GM23338 (cell line): ENCODE measurements around the gene LIG4. TPM values are rescaled to one million over a fixed set of nuclear protein-coding genes. Genes with fewer than 3 reads are reported as not detected.

ENCODE experiments used
- JUNB ChIP-seq: IDR thresholded peaks from one replicate; pipeline ENCODE4 v1.6.1; 2016; ENCODE audit warnings: antibody characterized with exemption; ENCODE audit not compliant: unreplicated experiment
- STAT1 ChIP-seq: IDR thresholded peaks from one replicate; pipeline ENCODE4 v1.6.1; 2016; ENCODE audit warnings: antibody characterized with exemption; ENCODE audit not compliant: unreplicated experiment
- ZNF331 ChIP-seq: fragments of 250-450 bp; sonication (Bioruptor Pico); IDR thresholded peaks from 2 replicates; pipeline ENCODE4 v1.5.0; 2020; ENCODE audit warnings: low read depth, mild to moderate bottlenecking, moderate library complexity
- polyA plus RNA-seq: library from polyadenylated mRNA; unstranded; fragments of >200 nt; fragmentation: Nextera tagmentation; extraction: Ambion mirVana; gene quantifications from 2 replicates; pipeline ENCODE4 v1.2.1, GENCODE V29; 2016
- total RNA-seq: library from RNA; depleted of rRNA; stranded (reverse); fragments of >200 nt; shearing (Covaris generic); gene quantifications from 2 replicates; pipeline ENCODE4 v1.2.3, GENCODE V29; 2014
- TF ChIP-seq, protein P1 (sequence below): fragments of 250-450 bp; sonication (Bioruptor Pico); IDR thresholded peaks from 2 replicates; pipeline ENCODE4 v1.5.0; 2020; ENCODE audit warnings: mild to moderate bottlenecking, moderate library complexity
- TF ChIP-seq, protein P2 (sequence below): IDR thresholded peaks from 2 replicates; pipeline ENCODE4 v1.6.1; 2016; ENCODE audit warnings: antibody characterized with exemption
- TF ChIP-seq, protein P3 (sequence below): IDR thresholded peaks from one replicate; pipeline ENCODE4 v1.6.1; 2018; ENCODE audit warnings: antibody characterized with exemption; ENCODE audit not compliant: unreplicated experiment

Gene LIG4
- total and polyA plus RNA-seq, 2 experiments from 2014 or later = 2.6 to 4.9 TPM

DNA sequence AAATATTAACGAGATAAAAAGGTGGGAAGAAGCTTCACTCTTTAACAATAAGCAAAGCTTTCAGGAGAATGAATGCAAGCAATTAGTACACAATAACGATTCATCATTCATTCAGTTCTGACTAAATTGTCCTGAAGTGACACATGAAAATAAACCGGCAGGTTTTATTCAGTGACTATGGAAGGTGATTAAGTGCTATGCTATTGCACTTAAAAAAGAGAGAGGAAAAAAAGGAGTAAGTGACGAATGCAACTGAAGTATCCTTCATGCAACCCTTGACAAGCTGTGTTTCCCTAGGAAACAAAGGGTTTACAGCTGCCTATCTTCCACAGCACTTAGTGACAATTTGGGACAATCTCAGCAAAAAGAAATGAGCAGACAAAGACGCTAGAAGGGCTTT is 1.4 kb downstream of the LIG4 start (continued):
- TF ChIP-seq, protein P1, sequence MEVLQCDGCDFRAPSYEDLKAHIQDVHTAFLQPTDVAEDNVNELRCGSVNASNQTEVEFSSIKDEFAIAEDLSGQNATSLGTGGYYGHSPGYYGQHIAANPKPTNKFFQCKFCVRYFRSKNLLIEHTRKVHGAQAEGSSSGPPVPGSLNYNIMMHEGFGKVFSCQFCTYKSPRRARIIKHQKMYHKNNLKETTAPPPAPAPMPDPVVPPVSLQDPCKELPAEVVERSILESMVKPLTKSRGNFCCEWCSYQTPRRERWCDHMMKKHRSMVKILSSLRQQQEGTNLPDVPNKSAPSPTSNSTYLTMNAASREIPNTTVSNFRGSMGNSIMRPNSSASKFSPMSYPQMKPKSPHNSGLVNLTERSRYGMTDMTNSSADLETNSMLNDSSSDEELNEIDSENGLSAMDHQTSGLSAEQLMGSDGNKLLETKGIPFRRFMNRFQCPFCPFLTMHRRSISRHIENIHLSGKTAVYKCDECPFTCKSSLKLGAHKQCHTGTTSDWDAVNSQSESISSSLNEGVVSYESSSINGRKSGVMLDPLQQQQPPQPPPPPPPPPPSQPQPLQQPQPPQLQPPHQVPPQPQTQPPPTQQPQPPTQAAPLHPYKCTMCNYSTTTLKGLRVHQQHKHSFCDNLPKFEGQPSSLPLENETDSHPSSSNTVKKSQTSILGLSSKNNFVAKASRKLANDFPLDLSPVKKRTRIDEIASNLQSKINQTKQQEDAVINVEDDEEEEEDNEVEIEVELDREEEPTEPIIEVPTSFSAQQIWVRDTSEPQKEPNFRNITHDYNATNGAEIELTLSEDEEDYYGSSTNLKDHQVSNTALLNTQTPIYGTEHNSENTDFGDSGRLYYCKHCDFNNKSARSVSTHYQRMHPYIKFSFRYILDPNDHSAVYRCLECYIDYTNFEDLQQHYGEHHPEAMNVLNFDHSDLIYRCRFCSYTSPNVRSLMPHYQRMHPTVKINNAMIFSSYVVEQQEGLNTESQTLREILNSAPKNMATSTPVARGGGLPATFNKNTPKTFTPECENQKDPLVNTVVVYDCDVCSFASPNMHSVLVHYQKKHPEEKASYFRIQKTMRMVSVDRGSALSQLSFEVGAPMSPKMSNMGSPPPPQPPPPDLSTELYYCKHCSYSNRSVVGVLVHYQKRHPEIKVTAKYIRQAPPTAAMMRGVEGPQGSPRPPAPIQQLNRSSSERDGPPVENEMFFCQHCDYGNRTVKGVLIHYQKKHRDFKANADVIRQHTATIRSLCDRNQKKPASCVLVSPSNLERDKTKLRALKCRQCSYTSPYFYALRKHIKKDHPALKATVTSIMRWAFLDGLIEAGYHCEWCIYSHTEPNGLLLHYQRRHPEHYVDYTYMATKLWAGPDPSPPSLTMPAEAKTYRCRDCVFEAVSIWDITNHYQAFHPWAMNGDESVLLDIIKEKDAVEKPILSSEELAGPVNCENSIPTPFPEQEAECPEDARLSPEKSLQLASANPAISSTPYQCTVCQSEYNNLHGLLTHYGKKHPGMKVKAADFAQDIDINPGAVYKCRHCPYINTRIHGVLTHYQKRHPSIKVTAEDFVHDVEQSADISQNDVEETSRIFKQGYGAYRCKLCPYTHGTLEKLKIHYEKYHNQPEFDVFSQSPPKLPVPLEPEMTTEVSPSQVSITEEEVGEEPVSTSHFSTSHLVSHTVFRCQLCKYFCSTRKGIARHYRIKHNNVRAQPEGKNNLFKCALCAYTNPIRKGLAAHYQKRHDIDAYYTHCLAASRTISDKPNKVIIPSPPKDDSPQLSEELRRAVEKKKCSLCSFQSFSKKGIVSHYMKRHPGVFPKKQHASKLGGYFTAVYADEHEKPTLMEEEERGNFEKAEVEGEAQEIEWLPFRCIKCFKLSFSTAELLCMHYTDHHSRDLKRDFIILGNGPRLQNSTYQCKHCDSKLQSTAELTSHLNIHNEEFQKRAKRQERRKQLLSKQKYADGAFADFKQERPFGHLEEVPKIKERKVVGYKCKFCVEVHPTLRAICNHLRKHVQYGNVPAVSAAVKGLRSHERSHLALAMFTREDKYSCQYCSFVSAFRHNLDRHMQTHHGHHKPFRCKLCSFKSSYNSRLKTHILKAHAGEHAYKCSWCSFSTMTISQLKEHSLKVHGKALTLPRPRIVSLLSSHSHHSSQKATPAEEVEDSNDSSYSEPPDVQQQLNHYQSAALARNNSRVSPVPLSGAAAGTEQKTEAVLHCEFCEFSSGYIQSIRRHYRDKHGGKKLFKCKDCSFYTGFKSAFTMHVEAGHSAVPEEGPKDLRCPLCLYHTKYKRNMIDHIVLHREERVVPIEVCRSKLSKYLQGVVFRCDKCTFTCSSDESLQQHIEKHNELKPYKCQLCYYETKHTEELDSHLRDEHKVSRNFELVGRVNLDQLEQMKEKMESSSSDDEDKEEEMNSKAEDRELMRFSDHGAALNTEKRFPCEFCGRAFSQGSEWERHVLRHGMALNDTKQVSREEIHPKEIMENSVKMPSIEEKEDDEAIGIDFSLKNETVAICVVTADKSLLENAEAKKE (CRISPR knock-in tag) = no peak
- TF ChIP-seq ZNF331 (CRISPR knock-in tag) (no peak), JUNB (no peak), STAT1 (no peak)
- TF ChIP-seq, protein P2, sequence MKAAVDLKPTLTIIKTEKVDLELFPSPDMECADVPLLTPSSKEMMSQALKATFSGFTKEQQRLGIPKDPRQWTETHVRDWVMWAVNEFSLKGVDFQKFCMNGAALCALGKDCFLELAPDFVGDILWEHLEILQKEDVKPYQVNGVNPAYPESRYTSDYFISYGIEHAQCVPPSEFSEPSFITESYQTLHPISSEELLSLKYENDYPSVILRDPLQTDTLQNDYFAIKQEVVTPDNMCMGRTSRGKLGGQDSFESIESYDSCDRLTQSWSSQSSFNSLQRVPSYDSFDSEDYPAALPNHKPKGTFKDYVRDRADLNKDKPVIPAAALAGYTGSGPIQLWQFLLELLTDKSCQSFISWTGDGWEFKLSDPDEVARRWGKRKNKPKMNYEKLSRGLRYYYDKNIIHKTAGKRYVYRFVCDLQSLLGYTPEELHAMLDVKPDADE = no peak
- TF ChIP-seq, protein P3, sequence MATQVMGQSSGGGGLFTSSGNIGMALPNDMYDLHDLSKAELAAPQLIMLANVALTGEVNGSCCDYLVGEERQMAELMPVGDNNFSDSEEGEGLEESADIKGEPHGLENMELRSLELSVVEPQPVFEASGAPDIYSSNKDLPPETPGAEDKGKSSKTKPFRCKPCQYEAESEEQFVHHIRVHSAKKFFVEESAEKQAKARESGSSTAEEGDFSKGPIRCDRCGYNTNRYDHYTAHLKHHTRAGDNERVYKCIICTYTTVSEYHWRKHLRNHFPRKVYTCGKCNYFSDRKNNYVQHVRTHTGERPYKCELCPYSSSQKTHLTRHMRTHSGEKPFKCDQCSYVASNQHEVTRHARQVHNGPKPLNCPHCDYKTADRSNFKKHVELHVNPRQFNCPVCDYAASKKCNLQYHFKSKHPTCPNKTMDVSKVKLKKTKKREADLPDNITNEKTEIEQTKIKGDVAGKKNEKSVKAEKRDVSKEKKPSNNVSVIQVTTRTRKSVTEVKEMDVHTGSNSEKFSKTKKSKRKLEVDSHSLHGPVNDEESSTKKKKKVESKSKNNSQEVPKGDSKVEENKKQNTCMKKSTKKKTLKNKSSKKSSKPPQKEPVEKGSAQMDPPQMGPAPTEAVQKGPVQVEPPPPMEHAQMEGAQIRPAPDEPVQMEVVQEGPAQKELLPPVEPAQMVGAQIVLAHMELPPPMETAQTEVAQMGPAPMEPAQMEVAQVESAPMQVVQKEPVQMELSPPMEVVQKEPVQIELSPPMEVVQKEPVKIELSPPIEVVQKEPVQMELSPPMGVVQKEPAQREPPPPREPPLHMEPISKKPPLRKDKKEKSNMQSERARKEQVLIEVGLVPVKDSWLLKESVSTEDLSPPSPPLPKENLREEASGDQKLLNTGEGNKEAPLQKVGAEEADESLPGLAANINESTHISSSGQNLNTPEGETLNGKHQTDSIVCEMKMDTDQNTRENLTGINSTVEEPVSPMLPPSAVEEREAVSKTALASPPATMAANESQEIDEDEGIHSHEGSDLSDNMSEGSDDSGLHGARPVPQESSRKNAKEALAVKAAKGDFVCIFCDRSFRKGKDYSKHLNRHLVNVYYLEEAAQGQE = no peak
